Panc1 (cell line): ENCODE data around the gene PKIB. TPM values are rescaled to one million over a fixed set of nuclear protein-coding genes. Genes with fewer than 3 reads are reported as not detected.

Experiments used
- ATAC-seq: fragments of 200-7000 bp; cut with Tn5 transposase; 2 replicates; pipeline ENCODE4 v1.9.1; 2020; ENCODE audit warnings: mild to moderate bottlenecking, moderate library complexity
- BruUV-seq: library from RNA; stranded (reverse); fragments of 400-500 nt; replicated peaks from 2 replicates; lab custom pipeline; 2021; lab: Mats Ljungman, UMichigan
- CTCF ChIA-PET: fragments of 300-600 bp; sonication (Branson Sonifier 250); formaldehyde crosslinking; loops from one replicate; lab custom pipeline; 2022; ENCODE audit warnings: antibody characterized with exemption; lab: Charles Lee
- POLR2A ChIA-PET: fragments of 300-600 bp; sonication (Branson Sonifier 250); formaldehyde crosslinking; loops from one replicate; lab custom pipeline; 2022; ENCODE audit warnings: antibody characterized with exemption; lab: Charles Lee
- DNase-seq: peaks from one replicate; pipeline ENCODE4 v3.0.0-alpha.2; 2010; ENCODE audit warnings: low read depth, low spot score
- H3K27ac ChIP-seq: 2 replicates; pipeline ENCODE4 v1.5.1; 2011; ENCODE audit warnings: mild to moderate bottlenecking, low read length, inconsistent platforms
- H3K27me3 ChIP-seq: fragments of 200-500 bp; sonication (Bioruptor generic); 2 replicates; pipeline ENCODE4 v1.6.0; 2014; ENCODE audit warnings: low read length, inconsistent platforms; ENCODE audit not compliant: control insufficient read depth, insufficient read depth
- H3K36me3 ChIP-seq: fragments of 200-500 bp; sonication (Bioruptor generic); 2 replicates; pipeline ENCODE4 v1.5.1; 2014; ENCODE audit warnings: inconsistent platforms, mild to moderate bottlenecking, low read length, moderate library complexity; ENCODE audit not compliant: control insufficient read depth, insufficient read depth
- H3K4me1 ChIP-seq: 2 replicates; pipeline ENCODE4 v1.5.1; 2011; ENCODE audit warnings: inconsistent platforms, mild to moderate bottlenecking, low read length, moderate library complexity; ENCODE audit not compliant: control insufficient read depth, insufficient read depth
- H3K4me3 ChIP-seq, 2 experiments: 2 replicates each; pipeline ENCODE4 v1.5.1; 2011 to 2012; ENCODE audit warnings: low read depth in 2 of 2, low read length in 2 of 2, mild to moderate bottlenecking in 2 of 2, inconsistent platforms in 1 of 2, moderate library complexity in 1 of 2
- H3K9me3 ChIP-seq: fragments of 200-500 bp; sonication (Bioruptor generic); 2 replicates; pipeline ENCODE4 v1.5.1; 2014; ENCODE audit warnings: low read depth, mild to moderate bottlenecking, inconsistent platforms, low read length, moderate library complexity; ENCODE audit not compliant: control insufficient read depth, insufficient read depth
- CTCF ChIP-seq: fragments of 450-650 bp; IDR thresholded peaks from 2 replicates; pipeline ENCODE4 v1.5.1; 2017; ENCODE audit warnings: mild to moderate bottlenecking
- POLR2AphosphoS5 ChIP-seq: IDR thresholded peaks from 2 replicates; pipeline ENCODE4 v1.6.1; 2012; ENCODE audit warnings: mild to moderate bottlenecking, low read depth, low read length, moderate library complexity
- SIN3A ChIP-seq: IDR thresholded peaks from 2 replicates; pipeline ENCODE4 v1.6.1; 2012; ENCODE audit warnings: low read depth, mild to moderate bottlenecking, low read length, moderate library complexity, borderline replicate concordance; ENCODE audit not compliant: insufficient read depth
- TCF7L2 ChIP-seq: IDR thresholded peaks from 2 replicates; pipeline ENCODE4 v1.6.1; 2011; ENCODE audit warnings: mild to moderate bottlenecking, low read depth, low read length, inconsistent platforms
- in situ Hi-C: cut with HindIII; loops from 2 replicates; pipeline ENCODE4 v1.10.0; 2016; ENCODE audit warnings: low sequenced_read_pairs, low pct_unique_long_range_greater_than_20kb
- intact Hi-C: fragments of 100-400 bp; cut with micrococcal nuclease; formaldehyde crosslinking; loops from one replicate; pipeline ENCODE4 v1.10.0; 2022; ENCODE audit not compliant: unreplicated experiment
- total RNA-seq: library from RNA; stranded (reverse); gene quantifications from one replicate; pipeline ENCODE4 v1.2.1, GENCODE V29; 2021; ENCODE audit not compliant: unreplicated experiment
- TF ChIP-seq, protein P1 (sequence below), 2 experiments: IDR thresholded peaks; 2 replicates each; pipeline ENCODE4 v1.6.1; 2011 to 2012; ENCODE audit warnings: low read depth in 2 of 2, control low read depth in 1 of 2, low read length in 1 of 2, mild to moderate bottlenecking in 1 of 2, moderate library complexity in 1 of 2; ENCODE audit not compliant: insufficient read depth in 1 of 2

PKIB gene
- total RNA-seq, 1 experiment from 2014 or later = 1.1 TPM

DNA sequence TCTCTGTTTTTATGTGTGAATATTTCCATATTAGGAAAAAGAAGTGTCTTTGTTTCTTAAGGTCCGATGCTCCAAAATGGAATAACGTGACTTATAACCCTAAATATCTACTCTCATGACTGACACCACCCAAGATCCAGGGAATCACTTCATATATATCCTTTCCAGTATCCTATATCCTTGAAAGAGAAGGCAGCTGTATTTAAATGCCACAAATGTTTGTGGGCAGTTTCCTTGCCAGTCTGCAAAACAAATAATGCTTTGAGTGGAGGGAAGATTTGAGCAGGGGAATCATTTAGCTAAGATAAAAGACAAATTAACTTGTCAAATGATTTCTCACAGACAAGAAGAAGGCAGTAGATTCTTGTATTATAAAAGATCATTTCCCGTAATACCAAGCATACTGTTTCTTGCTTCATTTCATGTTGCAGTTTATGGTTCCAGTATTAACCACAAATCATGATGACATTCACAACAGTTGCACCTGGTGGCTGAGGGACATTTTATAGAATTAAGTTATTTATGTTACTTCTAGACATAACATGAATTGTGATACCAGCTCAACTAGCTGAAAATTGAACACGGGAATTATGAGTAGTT lies 139.3 kb downstream of the PKIB start:
- ATAC-seq = no peak
- Histone ChIP-seq H3K4me1 (no peaks in the 10 kb centered on the region), H3K27me3 (no peaks in the 10 kb centered on the region), H3K27ac (no peak overlapping the region), H3K36me3 (no peaks in the 10 kb centered on the region), H3K4me3 (no peak overlapping the region), H3K9me3 (no peaks in the 10 kb centered on the region)
- POLR2A ChIA-PET = no interaction called here
- no peak for DNase-seq
- TF ChIP-seq POLR2AphosphoS5 (no peak), CTCF (no peak), TCF7L2 (no peak), SIN3A (no peak)
- TF ChIP-seq, protein P1, sequence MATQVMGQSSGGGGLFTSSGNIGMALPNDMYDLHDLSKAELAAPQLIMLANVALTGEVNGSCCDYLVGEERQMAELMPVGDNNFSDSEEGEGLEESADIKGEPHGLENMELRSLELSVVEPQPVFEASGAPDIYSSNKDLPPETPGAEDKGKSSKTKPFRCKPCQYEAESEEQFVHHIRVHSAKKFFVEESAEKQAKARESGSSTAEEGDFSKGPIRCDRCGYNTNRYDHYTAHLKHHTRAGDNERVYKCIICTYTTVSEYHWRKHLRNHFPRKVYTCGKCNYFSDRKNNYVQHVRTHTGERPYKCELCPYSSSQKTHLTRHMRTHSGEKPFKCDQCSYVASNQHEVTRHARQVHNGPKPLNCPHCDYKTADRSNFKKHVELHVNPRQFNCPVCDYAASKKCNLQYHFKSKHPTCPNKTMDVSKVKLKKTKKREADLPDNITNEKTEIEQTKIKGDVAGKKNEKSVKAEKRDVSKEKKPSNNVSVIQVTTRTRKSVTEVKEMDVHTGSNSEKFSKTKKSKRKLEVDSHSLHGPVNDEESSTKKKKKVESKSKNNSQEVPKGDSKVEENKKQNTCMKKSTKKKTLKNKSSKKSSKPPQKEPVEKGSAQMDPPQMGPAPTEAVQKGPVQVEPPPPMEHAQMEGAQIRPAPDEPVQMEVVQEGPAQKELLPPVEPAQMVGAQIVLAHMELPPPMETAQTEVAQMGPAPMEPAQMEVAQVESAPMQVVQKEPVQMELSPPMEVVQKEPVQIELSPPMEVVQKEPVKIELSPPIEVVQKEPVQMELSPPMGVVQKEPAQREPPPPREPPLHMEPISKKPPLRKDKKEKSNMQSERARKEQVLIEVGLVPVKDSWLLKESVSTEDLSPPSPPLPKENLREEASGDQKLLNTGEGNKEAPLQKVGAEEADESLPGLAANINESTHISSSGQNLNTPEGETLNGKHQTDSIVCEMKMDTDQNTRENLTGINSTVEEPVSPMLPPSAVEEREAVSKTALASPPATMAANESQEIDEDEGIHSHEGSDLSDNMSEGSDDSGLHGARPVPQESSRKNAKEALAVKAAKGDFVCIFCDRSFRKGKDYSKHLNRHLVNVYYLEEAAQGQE (IDR thresholded peaks at IDR 0.05; ENCODE audit: insufficient read depth in 1 of 2, low read depth in 2 of 2, low read length in 1 of 2) = no peak
- no TSS peak for BruUV-seq
- intact Hi-C loops (no loop called here), in situ Hi-C loops (no loop called here)
- CTCF ChIA-PET = no interaction called here

DNA sequence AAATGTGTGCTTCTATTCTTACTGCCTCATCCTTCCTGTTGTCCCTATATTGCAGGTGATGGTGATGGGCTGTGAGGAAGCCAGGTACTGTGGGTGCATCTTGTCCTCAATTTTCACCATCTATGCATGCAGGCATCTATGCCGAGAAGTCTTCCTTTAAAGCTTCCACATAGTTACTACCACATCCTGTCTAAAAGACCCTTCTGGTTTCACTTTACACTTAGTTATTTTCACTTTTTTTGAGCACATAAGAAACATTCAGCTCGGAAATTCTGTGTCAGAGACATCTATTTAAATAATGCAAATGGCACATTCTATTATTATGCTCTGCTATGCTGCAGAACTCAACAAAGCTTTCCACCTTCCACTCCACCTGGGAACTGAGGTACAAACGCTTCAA lies 141.1 kb downstream of the PKIB start:
- ATAC-seq (no peak), DNase-seq (no peak)
- Histone ChIP-seq H3K27ac (no peak overlapping the region), H3K27me3 (no peaks in the 10 kb centered on the region), H3K4me1 (no peaks in the 10 kb centered on the region), H3K9me3 (no peaks in the 10 kb centered on the region), H3K36me3 (no peaks in the 10 kb centered on the region), H3K4me3 (no peak overlapping the region)
- intact Hi-C loops (no loop called here), in situ Hi-C loops (no loop called here)
- BruUV-seq = no TSS peak
- TF ChIP-seq TCF7L2 (no peak), SIN3A (no peak)
- POLR2A ChIA-PET = no interaction called here
- CTCF ChIA-PET = no interaction called here

- DNase-seq (no peak), ATAC-seq (no peak)
- ChIA-PET CTCF (no interaction called here), POLR2A (no interaction called here)
- Histone ChIP-seq H3K4me1 (no peaks in the 10 kb centered on the region), H3K27ac (no peak overlapping the region), H3K4me3 (no peak overlapping the region), H3K27me3 (no peaks in the 10 kb centered on the region), H3K36me3 (no peaks in the 10 kb centered on the region), H3K9me3 (no peaks in the 10 kb centered on the region)
- intact Hi-C loops = no loop called here
- in situ Hi-C loops = no loop called here
- TF ChIP-seq SIN3A (no peak), TCF7L2 (no peak), CTCF (no peak), POLR2AphosphoS5 (no peak)
- TF ChIP-seq, protein P1 (IDR thresholded peaks at IDR 0.05; ENCODE audit: insufficient read depth in 1 of 2, low read depth in 2 of 2, low read length in 1 of 2) = no peak
- BruUV-seq = no TSS peak
These were observed 142.3 kb downstream of the PKIB start for GRCh38 chr6:122752459-122752858.
